Nephron (organoid): Measurements from ENCODE around the gene ITGA2.

Source experiments
- H3K27ac Mint-ChIP-seq, 3 experiments: 2 replicates each; pipeline ENCODE4 v1.8.0; 2020; ENCODE audit warnings: mixed read lengths in 3 of 3, mild to moderate bottlenecking in 2 of 3, moderate library complexity in 1 of 3
- H3K27me3 Mint-ChIP-seq: 2 replicates; pipeline ENCODE4 v1.8.0; 2021; ENCODE audit warnings: low read depth, mild to moderate bottlenecking, moderate library complexity, mixed read lengths
- H3K36me3 Mint-ChIP-seq: 2 replicates; pipeline ENCODE4 v1.8.0; 2020; ENCODE audit warnings: low read depth, mixed read lengths
- H3K4me1 Mint-ChIP-seq: 2 replicates; pipeline ENCODE4 v1.8.0; 2020; ENCODE audit warnings: mixed read lengths
- H3K4me3 Mint-ChIP-seq, 3 experiments: 2 replicates each; pipeline ENCODE4 v1.8.0; 2020; ENCODE audit warnings: mild to moderate bottlenecking in 3 of 3, mixed read lengths in 3 of 3, moderate library complexity in 2 of 3
- H3K9me3 Mint-ChIP-seq: 2 replicates; pipeline ENCODE4 v1.8.0; 2020; ENCODE audit warnings: mixed read lengths
- TF ChIP-seq, protein P1 (sequence below), 3 experiments: fragments of 200-600 bp; sonication (generic); IDR thresholded peaks; one replicate each; pipeline ENCODE4 v1.5.0; 2021; ENCODE audit warnings: antibody characterized with exemption in 3 of 3; ENCODE audit not compliant: unreplicated experiment in 3 of 3

Gene ITGA2

DNA sequence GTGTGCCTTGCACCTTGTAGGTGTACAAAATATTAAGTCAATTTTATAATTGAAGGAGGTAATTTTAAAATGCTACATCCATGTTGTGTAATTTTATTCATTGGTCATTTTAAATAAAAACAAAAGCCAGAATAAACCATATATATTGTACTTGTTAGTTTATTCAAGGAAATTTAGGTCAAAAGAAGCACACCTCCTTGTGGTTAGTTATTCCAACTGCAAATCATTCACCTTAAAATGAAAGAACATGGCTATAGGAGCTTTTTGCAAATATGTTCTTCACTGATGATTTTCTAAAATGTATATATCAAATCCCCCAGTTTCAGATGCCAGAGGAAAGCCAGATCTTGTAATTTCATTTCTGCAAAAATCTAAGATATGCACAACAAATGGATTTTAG, 125.8 kb downstream of the ITGA2 start:
- no peak overlapping the region for H3K4me3 Mint-ChIP-seq
- H3K4me1 Mint-ChIP-seq = peaks cover 3% of the 10 kb centered on the region
- no peaks in the 10 kb centered on the region for H3K27me3 Mint-ChIP-seq
- no peaks in the 10 kb centered on the region for H3K36me3 Mint-ChIP-seq
- TF ChIP-seq, protein P1, sequence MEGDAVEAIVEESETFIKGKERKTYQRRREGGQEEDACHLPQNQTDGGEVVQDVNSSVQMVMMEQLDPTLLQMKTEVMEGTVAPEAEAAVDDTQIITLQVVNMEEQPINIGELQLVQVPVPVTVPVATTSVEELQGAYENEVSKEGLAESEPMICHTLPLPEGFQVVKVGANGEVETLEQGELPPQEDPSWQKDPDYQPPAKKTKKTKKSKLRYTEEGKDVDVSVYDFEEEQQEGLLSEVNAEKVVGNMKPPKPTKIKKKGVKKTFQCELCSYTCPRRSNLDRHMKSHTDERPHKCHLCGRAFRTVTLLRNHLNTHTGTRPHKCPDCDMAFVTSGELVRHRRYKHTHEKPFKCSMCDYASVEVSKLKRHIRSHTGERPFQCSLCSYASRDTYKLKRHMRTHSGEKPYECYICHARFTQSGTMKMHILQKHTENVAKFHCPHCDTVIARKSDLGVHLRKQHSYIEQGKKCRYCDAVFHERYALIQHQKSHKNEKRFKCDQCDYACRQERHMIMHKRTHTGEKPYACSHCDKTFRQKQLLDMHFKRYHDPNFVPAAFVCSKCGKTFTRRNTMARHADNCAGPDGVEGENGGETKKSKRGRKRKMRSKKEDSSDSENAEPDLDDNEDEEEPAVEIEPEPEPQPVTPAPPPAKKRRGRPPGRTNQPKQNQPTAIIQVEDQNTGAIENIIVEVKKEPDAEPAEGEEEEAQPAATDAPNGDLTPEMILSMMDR (IDR thresholded peaks at IDR 0.05; ENCODE audit: unreplicated experiment in 3 of 3) = peak; percentile 14 to 43 (median 27)
- H3K9me3 Mint-ChIP-seq = no peaks in the 10 kb centered on the region
- H3K27ac Mint-ChIP-seq = no peak overlapping the region

DNA sequence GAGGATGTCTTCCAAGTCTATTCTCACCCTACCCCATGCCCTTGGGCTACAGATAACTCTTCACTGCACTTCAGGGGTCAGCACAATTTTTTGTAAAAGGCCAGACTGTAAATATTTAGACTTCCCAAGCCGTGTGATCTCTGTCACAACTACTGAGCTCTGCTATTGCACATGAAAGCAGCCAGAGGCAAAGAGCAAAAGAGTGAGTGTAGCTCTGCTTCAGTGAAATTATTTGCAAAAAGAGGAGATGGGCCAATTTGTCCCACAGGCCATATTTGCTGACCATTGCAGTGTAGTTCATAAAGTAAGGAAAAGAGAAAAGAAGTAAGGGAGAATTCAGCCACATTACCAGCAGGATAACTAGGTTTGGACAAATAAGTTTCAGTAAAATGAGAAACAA, 127.4 kb downstream of the ITGA2 start:
- Mint-ChIP-seq H3K4me3 (no peak overlapping the region), H3K27me3 (peaks cover 5% of the 10 kb centered on the region), H3K36me3 (no peaks in the 10 kb centered on the region), H3K9me3 (no peaks in the 10 kb centered on the region), H3K4me1 (no peaks in the 10 kb centered on the region), H3K27ac (no peak overlapping the region)
- TF ChIP-seq, protein P1 (IDR thresholded peaks at IDR 0.05; ENCODE audit: unreplicated experiment in 3 of 3) = no peak

DNA sequence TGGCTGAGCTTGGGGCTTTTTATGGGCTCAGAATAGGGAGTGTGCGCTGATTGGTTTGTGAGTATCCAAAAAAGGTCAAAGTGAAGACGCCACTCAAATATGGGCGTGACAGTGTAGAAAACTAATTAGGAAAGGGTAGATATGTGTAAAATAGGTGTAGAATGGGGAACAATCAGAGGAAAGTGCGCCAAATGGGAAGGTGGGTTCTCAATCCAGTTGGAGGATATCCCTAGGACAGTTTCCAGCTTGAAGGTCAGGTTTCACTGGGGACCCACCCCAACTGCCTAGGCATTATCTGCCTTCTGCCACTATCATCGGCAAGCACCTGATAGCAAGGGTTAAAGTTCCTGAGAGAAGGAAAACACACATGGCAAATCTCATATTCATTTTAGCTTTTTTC, 129.7 kb downstream of the ITGA2 start:
- Mint-ChIP-seq H3K27ac (no peak overlapping the region), H3K4me3 (no peak overlapping the region), H3K9me3 (no peaks in the 10 kb centered on the region), H3K36me3 (no peaks in the 10 kb centered on the region), H3K27me3 (peaks cover 8% of the 10 kb centered on the region), H3K4me1 (no peaks in the 10 kb centered on the region)
- TF ChIP-seq, protein P1 (IDR thresholded peaks at IDR 0.05; ENCODE audit: unreplicated experiment in 3 of 3) = no peak

DNA sequence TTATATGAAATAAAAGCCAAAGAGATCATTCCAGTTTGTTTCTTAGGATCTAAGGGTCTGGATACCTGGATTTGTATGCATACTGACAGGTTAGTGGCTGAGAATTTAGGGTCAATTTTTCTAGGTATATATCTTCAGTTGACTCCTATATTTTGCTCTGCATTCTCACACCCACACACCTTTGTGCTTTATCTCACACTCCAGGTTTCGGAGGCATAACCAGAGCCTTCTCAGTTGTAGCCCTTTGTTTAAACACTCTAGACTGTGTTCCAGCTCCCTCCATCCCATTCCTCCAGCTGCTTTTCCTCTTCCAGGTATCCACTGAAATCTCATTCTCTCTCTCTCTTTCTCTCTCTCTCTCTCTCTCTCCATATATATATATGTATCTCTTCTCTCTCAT, 131.0 kb downstream of the ITGA2 start:
- Mint-ChIP-seq H3K4me3 (no peak overlapping the region), H3K36me3 (no peaks in the 10 kb centered on the region), H3K27me3 (peaks cover 8% of the 10 kb centered on the region), H3K4me1 (no peaks in the 10 kb centered on the region), H3K27ac (no peak overlapping the region), H3K9me3 (no peaks in the 10 kb centered on the region)
- TF ChIP-seq, protein P1 (IDR thresholded peaks at IDR 0.05; ENCODE audit: unreplicated experiment in 3 of 3) = no peak

DNA sequence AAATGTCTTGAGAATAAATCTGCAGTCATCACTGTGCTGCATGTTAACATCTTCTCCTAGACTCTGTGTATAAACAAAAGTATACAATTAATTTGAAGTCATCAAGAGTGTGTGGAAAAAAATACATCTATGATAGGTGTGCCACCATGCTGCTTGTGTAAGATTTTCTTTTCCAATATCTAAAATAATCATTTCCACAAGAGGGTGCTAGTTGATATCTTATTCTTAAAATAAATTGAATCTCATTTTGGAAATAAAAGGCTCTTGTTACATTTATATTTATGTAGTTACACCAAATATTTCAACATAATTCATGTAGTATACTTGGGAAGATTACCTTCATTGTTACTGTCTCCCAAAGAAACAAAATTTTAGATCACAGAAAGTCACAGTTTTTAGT, 134.6 kb downstream of the ITGA2 start:
- H3K9me3 Mint-ChIP-seq = no peaks in the 10 kb centered on the region
- peaks cover 8% of the 10 kb centered on the region for H3K27me3 Mint-ChIP-seq
- H3K36me3 Mint-ChIP-seq = no peaks in the 10 kb centered on the region
- TF ChIP-seq, protein P1 (IDR thresholded peaks at IDR 0.05; ENCODE audit: unreplicated experiment in 3 of 3) = peak in 2 of 3 experiments; percentile 9 to 42
- H3K27ac Mint-ChIP-seq = no peak overlapping the region
- no peak overlapping the region for H3K4me3 Mint-ChIP-seq
- H3K4me1 Mint-ChIP-seq = peaks cover 10% of the 10 kb centered on the region

DNA sequence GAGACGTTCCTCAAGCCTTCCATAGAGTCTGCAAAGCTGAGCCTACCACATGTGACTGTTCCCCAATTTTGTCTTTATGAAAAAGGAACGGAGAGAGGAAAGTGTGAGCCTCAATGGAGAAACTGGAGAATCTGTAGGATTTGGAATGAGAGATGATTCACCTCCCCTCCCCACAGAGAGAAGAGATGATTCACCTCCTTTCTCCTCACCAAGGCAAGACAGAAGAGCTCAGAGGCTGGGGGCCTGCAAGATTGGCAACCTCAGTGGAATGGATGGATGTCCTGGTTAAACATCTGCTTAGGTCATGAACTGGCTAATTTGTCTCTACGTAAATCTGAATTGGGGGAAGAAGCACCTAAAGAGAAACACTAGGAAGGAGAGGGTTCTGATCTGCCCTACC, 137.4 kb downstream of the ITGA2 start:
- Mint-ChIP-seq H3K4me1 (peaks cover 10% of the 10 kb centered on the region), H3K9me3 (no peaks in the 10 kb centered on the region), H3K4me3 (no peak overlapping the region), H3K36me3 (no peaks in the 10 kb centered on the region), H3K27me3 (peaks cover 4% of the 10 kb centered on the region), H3K27ac (peak overlapping the region in 1 of 3 experiments; percentile 52)
- TF ChIP-seq, protein P1 (IDR thresholded peaks at IDR 0.05; ENCODE audit: unreplicated experiment in 3 of 3) = no peak
